K562 (cell line): ENCODE measurements around the gene CHMP2A. TPM values are rescaled to one million over a fixed set of nuclear protein-coding genes. Genes with fewer than 3 reads are reported as not detected.

Experiments
- ARID2 ChIP-seq: fragments of 450-650 bp; IDR thresholded peaks from 2 replicates; pipeline ENCODE4 v1.6.1; 2017; ENCODE audit warnings: antibody characterized with exemption, mild to moderate bottlenecking
- DACH1 ChIP-seq: fragments of 450-650 bp; IDR thresholded peaks from 2 replicates; pipeline ENCODE4 v1.6.1; 2018; ENCODE audit not compliant: partially characterized antibody
- FUS ChIP-seq: fragments of 200-400 bp; formaldehyde crosslinking; optimal IDR thresholded peaks from 2 replicates; pipeline ENCODE3; 2017; ENCODE audit warnings: low read depth, low read length
- GATAD2A ChIP-seq: fragments of 450-650 bp; IDR thresholded peaks from 2 replicates; pipeline ENCODE4 v1.6.1; 2017
- MGA ChIP-seq: fragments of 450-650 bp; IDR thresholded peaks from 2 replicates; pipeline ENCODE4 v1.6.1; 2016; ENCODE audit warnings: mild to moderate bottlenecking, moderate library complexity
- THRAP3 ChIP-seq: fragments of 450-650 bp; IDR thresholded peaks from 2 replicates; pipeline ENCODE4 v1.6.1; 2016; ENCODE audit warnings: mild to moderate bottlenecking, inconsistent platforms, borderline replicate concordance
- XRCC3 ChIP-seq: fragments of 450-650 bp; IDR thresholded peaks from 2 replicates; pipeline ENCODE4 v1.6.1; 2017; ENCODE audit warnings: mild to moderate bottlenecking, moderate library complexity
- ZBTB7A ChIP-seq: IDR thresholded peaks from 2 replicates; pipeline ENCODE4 v1.6.1; 2011; ENCODE audit warnings: low read depth, mild to moderate bottlenecking, low read length, moderate library complexity, borderline replicate concordance; ENCODE audit not compliant: control insufficient read depth
- ZNF263 ChIP-seq: sonication (generic); formaldehyde crosslinking; IDR thresholded peaks from 2 replicates; pipeline ENCODE4 v1.8.0; 2022; ENCODE audit warnings: mild to moderate bottlenecking, missing genetic modification reagents, borderline replicate concordance
- ZNF398 ChIP-seq: fragments of 250-450 bp; sonication (Bioruptor Pico); IDR thresholded peaks from 2 replicates; pipeline ENCODE4 v1.8.0; 2021; ENCODE audit warnings: moderate library complexity, mild to moderate bottlenecking, inconsistent platforms
- ZNF408 ChIP-seq: fragments of 250-450 bp; sonication (Bioruptor Pico); IDR thresholded peaks from 2 replicates; pipeline ENCODE4 v1.4.0; 2020; ENCODE audit warnings: low read depth, mild to moderate bottlenecking, moderate library complexity
- ZNF512 ChIP-seq: IDR thresholded peaks from 2 replicates; pipeline ENCODE4 v1.6.1; 2016; ENCODE audit warnings: missing genetic modification characterization, missing compliant biosample characterization
- ZNF699 ChIP-seq: fragments of 250-450 bp; sonication (Bioruptor Pico); IDR thresholded peaks from 2 replicates; pipeline ENCODE4 v1.8.0; 2021; ENCODE audit warnings: mild to moderate bottlenecking, moderate library complexity; ENCODE audit not compliant: insufficient replicate concordance
- polyA plus RNA-seq, 8 experiments: library from polyadenylated mRNA; depleted of rRNA in 4 of 8; stranded (reverse) in 5 of 8; unstranded in 3 of 8; fragments of >200 nt; fragmentation: Nextera tagmentation in 2 of 8; fragmentation: Illumina TruSeq in 1 of 8; extraction: Ambion mirVana in 2 of 8; extraction: Trizol in 1 of 8; gene quantifications; 2 replicates each; pipeline versions ENCODE4 v1.2.1 to v1.2.3, GENCODE V29; 2011 to 2014; ENCODE audit warnings: inconsistent platforms in 1 of 8, missing spikeins in 1 of 8
- total RNA-seq, 7 experiments: library from RNA; depleted of rRNA in 6 of 7; stranded (reverse); fragments of >200 nt in 6 of 7; fragmentation: Illumina TruSeq in 2 of 7; extraction: Trizol in 2 of 7; gene quantifications; 2 replicates each; pipeline versions ENCODE4 v1.2.1 to v1.2.3, GENCODE V29; 2011 to 2021; ENCODE audit warnings: low replicate concordance in 1 of 7

The CHMP2A gene
- total and polyA plus RNA-seq, 9 of the 15 experiments (the other 6 are each of a cell fraction or from before 2014, with no cell fraction given), result 57.6 to 159 (median 87.2) TPM

- TF ChIP-seq ZNF512 (tag) (peak; percentile 65; the same call in 1 of the 2 replicates), ZNF398 (CRISPR knock-in tag) (no peak), THRAP3 (no peak), ZBTB7A (no peak), DACH1 (peak; percentile 24), GATAD2A (0 out of 2 replicates have a peak, but pooled peaks have one; percentile 26), ARID2 (peak; percentile 57; the same call in 1 of the 2 replicates), XRCC3 (no peak), ZNF699 (CRISPR knock-in tag) (no peak), FUS (no peak), MGA (peak; percentile 36; the same call in 1 of the 2 replicates), ZNF263 (CRISPR knock-in tag) (no peak), ZNF408 (CRISPR knock-in tag) (no peak)
Measured at GRCh38 chr19:58585442-58586132, 30.7 kb upstream of the CHMP2A start (continued).
